OCI-LY1 (cell line): ENCODE results near the gene TOP1.

Experiments
- EZH2 ChIP-seq: fragments of 200-600 bp; sonication (generic), shearing (Covaris generic); IDR thresholded peaks from 2 replicates; pipeline ENCODE4 v1.8.0; 2017; ENCODE audit warnings: borderline replicate concordance, mixed run types, mild to moderate bottlenecking, antibody characterized with exemption, low read length, moderate library complexity, mixed read lengths
- TF ChIP-seq, protein P1 (sequence below): fragments of 200-600 bp; sonication (generic), shearing (Covaris generic); IDR thresholded peaks from 2 replicates; pipeline ENCODE4 v1.5.1; 2017; ENCODE audit warnings: mild to moderate bottlenecking, antibody characterized with exemption, low read length, moderate library complexity, mixed read lengths

DNA sequence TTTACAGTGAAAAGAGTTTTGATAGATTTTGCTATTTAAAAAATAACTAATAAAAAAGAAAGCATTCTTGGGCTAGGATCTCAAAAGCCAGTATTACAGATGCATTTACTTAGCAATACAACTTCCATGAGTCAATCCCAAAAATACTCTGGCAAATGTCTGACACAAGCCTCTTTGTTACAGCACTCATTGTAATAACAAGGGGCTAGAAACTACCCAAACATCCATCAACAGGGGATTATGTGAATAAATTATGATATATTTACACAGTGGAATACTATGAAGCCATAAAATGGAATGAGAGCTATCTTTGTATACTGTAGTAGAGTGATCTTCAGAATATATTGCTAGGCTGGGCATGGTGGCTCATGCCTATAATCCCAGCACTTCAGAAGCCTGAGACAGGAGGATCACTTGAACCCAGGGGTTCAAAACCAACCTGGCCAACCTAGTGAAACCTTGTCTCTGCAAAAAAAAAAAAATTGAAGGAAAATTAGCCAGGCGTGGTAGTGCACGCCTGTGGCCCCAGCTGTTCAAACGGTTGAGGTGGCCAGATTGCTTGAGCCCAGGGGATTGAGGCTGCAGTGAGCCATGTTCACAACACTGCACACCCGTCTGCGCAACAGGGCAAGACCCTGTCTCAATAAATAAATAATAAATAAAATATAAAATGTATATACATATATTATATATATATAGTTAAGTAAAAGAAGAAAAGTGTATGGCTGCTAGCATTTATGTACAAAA, 34.7 kb upstream of the TOP1 start:
- TF ChIP-seq, protein P1, sequence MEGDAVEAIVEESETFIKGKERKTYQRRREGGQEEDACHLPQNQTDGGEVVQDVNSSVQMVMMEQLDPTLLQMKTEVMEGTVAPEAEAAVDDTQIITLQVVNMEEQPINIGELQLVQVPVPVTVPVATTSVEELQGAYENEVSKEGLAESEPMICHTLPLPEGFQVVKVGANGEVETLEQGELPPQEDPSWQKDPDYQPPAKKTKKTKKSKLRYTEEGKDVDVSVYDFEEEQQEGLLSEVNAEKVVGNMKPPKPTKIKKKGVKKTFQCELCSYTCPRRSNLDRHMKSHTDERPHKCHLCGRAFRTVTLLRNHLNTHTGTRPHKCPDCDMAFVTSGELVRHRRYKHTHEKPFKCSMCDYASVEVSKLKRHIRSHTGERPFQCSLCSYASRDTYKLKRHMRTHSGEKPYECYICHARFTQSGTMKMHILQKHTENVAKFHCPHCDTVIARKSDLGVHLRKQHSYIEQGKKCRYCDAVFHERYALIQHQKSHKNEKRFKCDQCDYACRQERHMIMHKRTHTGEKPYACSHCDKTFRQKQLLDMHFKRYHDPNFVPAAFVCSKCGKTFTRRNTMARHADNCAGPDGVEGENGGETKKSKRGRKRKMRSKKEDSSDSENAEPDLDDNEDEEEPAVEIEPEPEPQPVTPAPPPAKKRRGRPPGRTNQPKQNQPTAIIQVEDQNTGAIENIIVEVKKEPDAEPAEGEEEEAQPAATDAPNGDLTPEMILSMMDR, result no peak
- no peak for TF ChIP-seq EZH2
